Liver (tissue), 9 donors: Measurements from ENCODE around the gene XCR1. TPM values are rescaled to one million over a fixed set of nuclear protein-coding genes. Genes with fewer than 3 reads are reported as not detected.

Experiments
- DNase-seq: peaks from one replicate; pipeline ENCODE4 v3.0.0-alpha.2; 2017; ENCODE audit warnings: low spot score
- H3K27ac ChIP-seq, 2 donors: one replicate each; pipeline ENCODE4 v1.7.0; 2013; ENCODE audit warnings: inconsistent platforms in 2 of 2, low read length in 2 of 2, control low read depth in 1 of 2, low read depth in 1 of 2, mild to moderate bottlenecking in 1 of 2
- H3K27me3 ChIP-seq, 4 donors: one replicate each; pipeline versions ENCODE4 v1.6.1 to v1.7.0; 2013; ENCODE audit warnings: low read length in 3 of 4, inconsistent platforms in 1 of 4, mild to moderate bottlenecking in 1 of 4, moderate library complexity in 1 of 4; ENCODE audit not compliant: control insufficient read depth in 4 of 4, insufficient read depth in 4 of 4
- H3K36me3 ChIP-seq, 4 donors: one replicate each; pipeline versions ENCODE4 v1.6.1 to v1.7.0; 2013; ENCODE audit warnings: low read length in 3 of 4, mild to moderate bottlenecking in 3 of 4, low read depth in 1 of 4, moderate library complexity in 1 of 4; ENCODE audit not compliant: control insufficient read depth in 4 of 4, insufficient read depth in 3 of 4
- H3K4me1 ChIP-seq, 4 donors: one replicate each; pipeline versions ENCODE4 v1.6.1 to v1.7.0; 2013; ENCODE audit warnings: low read length in 3 of 4, mild to moderate bottlenecking in 3 of 4, moderate library complexity in 1 of 4; ENCODE audit not compliant: control insufficient read depth in 4 of 4, insufficient read depth in 4 of 4
- H3K4me3 ChIP-seq, 3 donors: one replicate each; pipeline versions ENCODE4 v1.6.1 to v1.7.0; 2013; ENCODE audit warnings: low read length in 3 of 3, control low read depth in 1 of 3, low read depth in 1 of 3, mild to moderate bottlenecking in 1 of 3
- H3K9ac ChIP-seq, 2 donors: one replicate each; pipeline ENCODE4 v1.7.0; 2013; ENCODE audit warnings: low read length in 2 of 2, mild to moderate bottlenecking in 2 of 2, moderate library complexity in 2 of 2, control low read depth in 1 of 2, low read depth in 1 of 2
- H3K9me3 ChIP-seq, 4 donors: one replicate each; pipeline versions ENCODE4 v1.6.1 to v1.7.0; 2013; ENCODE audit warnings: low read length in 3 of 4; ENCODE audit not compliant: control insufficient read depth in 4 of 4
- EGR1 ChIP-seq, 2 donors: IDR thresholded peaks; 2 replicates each; pipeline ENCODE4 v1.6.1; 2016 to 2018; ENCODE audit warnings: antibody characterized with exemption in 2 of 2, low read depth in 2 of 2
- FOXA1 ChIP-seq: IDR thresholded peaks from 2 replicates; pipeline ENCODE4 v1.6.1; 2016; ENCODE audit warnings: antibody characterized with exemption
- FOXA2 ChIP-seq: IDR thresholded peaks from 2 replicates; pipeline ENCODE4 v1.6.1; 2016; ENCODE audit warnings: antibody characterized with exemption
- GABPA ChIP-seq, 2 donors: IDR thresholded peaks in 1 of 2; conservative IDR thresholded peaks in 1 of 2; 2 replicates each; pipeline ENCODE4 v1.6.1; 2016; ENCODE audit warnings: antibody characterized with exemption in 2 of 2, mild to moderate bottlenecking in 1 of 2, moderate library complexity in 1 of 2
- HNF4G ChIP-seq: IDR thresholded peaks from 2 replicates; pipeline ENCODE4 v1.6.1; 2016; ENCODE audit warnings: antibody characterized with exemption
- NR2F2 ChIP-seq: IDR thresholded peaks from 2 replicates; pipeline ENCODE4 v1.6.1; 2016; ENCODE audit warnings: antibody characterized with exemption
- RXRA ChIP-seq, 2 donors: IDR thresholded peaks; 2 replicates each; pipeline ENCODE4 v1.6.1; 2017 to 2018; ENCODE audit warnings: antibody characterized with exemption in 2 of 2, mild to moderate bottlenecking in 1 of 2
- SP1 ChIP-seq: IDR thresholded peaks from 2 replicates; pipeline ENCODE4 v1.6.1; 2018; ENCODE audit warnings: antibody characterized with exemption, mild to moderate bottlenecking
- TAF1 ChIP-seq: conservative IDR thresholded peaks from 2 replicates; pipeline ENCODE4 v1.6.1; 2016; ENCODE audit warnings: antibody characterized with exemption, mild to moderate bottlenecking
- YY1 ChIP-seq: IDR thresholded peaks from 2 replicates; pipeline ENCODE4 v1.6.1; 2016; ENCODE audit warnings: antibody characterized with exemption, mild to moderate bottlenecking
- WGBS: extraction: QIAGEN DNeasy Blood & Tissue Kit; methylation state at CpG from one replicate; pipeline ENCODE4 v1.1.7; 2013; 5-methylcytosine and 5-hydroxymethylcytosine counted together
- polyA plus RNA-seq, 2 donors: library from polyadenylated mRNA; stranded (reverse) in 1 of 2; unstranded in 1 of 2; fragments of 200-250 nt in 1 of 2; fragments of >200 nt in 1 of 2; fragmentation: Nextera tagmentation in 1 of 2; extraction: Ambion mirVana in 1 of 2; gene quantifications; one replicate each; pipeline versions ENCODE4 v1.2.1 to v1.2.3, GENCODE V29; 2013 to 2015
- total RNA-seq, 2 donors: library from RNA; depleted of rRNA; stranded (reverse); fragments of >200 nt; gene quantifications; one replicate each; pipeline ENCODE4 v1.2.3, GENCODE V29; 2014
- TF ChIP-seq, protein P1 (sequence below): IDR thresholded peaks from 2 replicates; pipeline ENCODE4 v1.6.1; 2016; ENCODE audit warnings: antibody characterized with exemption
- TF ChIP-seq, protein P2 (sequence below): IDR thresholded peaks from 2 replicates; pipeline ENCODE4 v1.6.1; 2016; ENCODE audit warnings: antibody characterized with exemption, mild to moderate bottlenecking
- TF ChIP-seq, protein P3 (sequence below): IDR thresholded peaks from 2 replicates; pipeline ENCODE4 v1.6.1; 2016; ENCODE audit warnings: antibody characterized with exemption
- donor health status: healthy.
- donor health status: healthy.
- donor health status: healthy.
- donor health status: healthy.
- donor health status: healthy.

Gene XCR1
- total and polyA plus RNA-seq, 4 donors: under 0.01 to 0.08 (median 0.03) TPM; not detected in 1

DNA sequence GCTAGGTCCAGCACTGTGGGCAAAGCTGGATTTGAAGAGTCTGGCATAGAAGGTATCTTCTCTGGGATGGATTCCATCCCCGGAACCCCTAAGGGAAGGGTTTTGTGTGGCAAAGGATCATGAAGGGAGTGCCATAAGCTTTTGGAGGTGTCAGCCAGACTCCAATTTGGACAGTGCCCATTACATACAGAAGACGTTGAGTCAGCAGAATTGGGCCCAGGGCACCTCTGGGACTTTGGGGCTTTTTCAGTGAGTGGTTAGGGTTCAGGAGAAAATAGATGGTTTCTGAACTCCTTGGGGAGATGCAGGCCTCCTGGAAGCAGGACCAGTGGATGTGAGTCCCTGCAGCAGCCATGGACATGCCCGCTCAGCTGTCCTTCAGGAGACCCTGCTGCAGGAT lies 34.6 kb upstream of the XCR1 start:
- no peaks in the 10 kb centered on the region for H3K4me1 ChIP-seq
- H3K27me3 ChIP-seq: peaks cover 0 to 4% (median 0%) of the 10 kb centered on the region in 4 donors
- no peak overlapping the region for H3K27ac ChIP-seq
- DNase-seq: no peak
- H3K9ac ChIP-seq: no peak overlapping the region
- TF ChIP-seq, protein P1, sequence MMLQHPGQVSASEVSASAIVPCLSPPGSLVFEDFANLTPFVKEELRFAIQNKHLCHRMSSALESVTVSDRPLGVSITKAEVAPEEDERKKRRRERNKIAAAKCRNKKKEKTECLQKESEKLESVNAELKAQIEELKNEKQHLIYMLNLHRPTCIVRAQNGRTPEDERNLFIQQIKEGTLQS: no peak
- no peak for TF ChIP-seq FOXA2
- no peak for TF ChIP-seq GABPA (IDR thresholded peaks at IDR 0.05 in 1 of 2, conservative IDR thresholded peaks at IDR 0.05 in 1 of 2)
- no peak for TF ChIP-seq NR2F2
- no peak for TF ChIP-seq RXRA (IDR thresholded peaks at IDR 0.05)
- TF ChIP-seq SP1: no peak
- no peak for TF ChIP-seq FOXA1
- no peak for TF ChIP-seq YY1
- TF ChIP-seq, protein P2, sequence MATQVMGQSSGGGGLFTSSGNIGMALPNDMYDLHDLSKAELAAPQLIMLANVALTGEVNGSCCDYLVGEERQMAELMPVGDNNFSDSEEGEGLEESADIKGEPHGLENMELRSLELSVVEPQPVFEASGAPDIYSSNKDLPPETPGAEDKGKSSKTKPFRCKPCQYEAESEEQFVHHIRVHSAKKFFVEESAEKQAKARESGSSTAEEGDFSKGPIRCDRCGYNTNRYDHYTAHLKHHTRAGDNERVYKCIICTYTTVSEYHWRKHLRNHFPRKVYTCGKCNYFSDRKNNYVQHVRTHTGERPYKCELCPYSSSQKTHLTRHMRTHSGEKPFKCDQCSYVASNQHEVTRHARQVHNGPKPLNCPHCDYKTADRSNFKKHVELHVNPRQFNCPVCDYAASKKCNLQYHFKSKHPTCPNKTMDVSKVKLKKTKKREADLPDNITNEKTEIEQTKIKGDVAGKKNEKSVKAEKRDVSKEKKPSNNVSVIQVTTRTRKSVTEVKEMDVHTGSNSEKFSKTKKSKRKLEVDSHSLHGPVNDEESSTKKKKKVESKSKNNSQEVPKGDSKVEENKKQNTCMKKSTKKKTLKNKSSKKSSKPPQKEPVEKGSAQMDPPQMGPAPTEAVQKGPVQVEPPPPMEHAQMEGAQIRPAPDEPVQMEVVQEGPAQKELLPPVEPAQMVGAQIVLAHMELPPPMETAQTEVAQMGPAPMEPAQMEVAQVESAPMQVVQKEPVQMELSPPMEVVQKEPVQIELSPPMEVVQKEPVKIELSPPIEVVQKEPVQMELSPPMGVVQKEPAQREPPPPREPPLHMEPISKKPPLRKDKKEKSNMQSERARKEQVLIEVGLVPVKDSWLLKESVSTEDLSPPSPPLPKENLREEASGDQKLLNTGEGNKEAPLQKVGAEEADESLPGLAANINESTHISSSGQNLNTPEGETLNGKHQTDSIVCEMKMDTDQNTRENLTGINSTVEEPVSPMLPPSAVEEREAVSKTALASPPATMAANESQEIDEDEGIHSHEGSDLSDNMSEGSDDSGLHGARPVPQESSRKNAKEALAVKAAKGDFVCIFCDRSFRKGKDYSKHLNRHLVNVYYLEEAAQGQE: no peak
- no peak for TF ChIP-seq TAF1
- TF ChIP-seq EGR1 (IDR thresholded peaks at IDR 0.05; ENCODE audit: low read depth in 2 of 2): no peak
- H3K4me3 ChIP-seq: no peak overlapping the region
- 95% methylated on average over 3 of the region's 3 CpGs for WGBS
- H3K9me3 ChIP-seq: no peaks in the 10 kb centered on the region
- no peaks in the 10 kb centered on the region for H3K36me3 ChIP-seq

DNA sequence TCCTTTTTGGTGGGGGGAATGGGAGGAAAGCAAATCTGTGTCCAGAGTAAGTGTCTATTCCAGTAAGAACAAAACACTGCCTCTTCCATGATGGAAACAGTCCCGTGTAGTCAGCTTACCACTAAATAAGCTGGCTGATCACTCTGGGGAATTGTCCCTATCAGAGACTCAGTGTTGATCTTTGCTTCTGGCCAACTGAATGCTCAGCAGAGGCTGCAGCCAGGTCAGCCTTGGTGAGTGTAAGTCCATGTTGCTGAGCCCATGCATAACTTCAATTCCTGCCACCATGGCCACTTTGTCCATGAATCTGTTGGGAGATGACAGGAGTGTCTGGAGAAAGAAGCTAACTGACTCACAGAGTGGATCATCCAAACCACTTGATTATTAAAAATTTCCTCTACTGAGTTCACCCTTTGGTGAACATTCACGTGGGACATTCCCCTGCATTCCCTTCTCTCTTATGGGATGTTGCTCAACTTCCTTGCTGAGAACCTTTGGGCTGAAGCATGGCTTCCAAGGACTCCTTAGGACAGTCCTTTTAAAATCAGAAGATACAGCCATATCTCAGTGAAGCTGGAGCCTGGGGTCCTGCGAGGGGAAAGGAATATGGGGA lies 33.9 kb upstream of the XCR1 start:
- H3K9ac ChIP-seq: no peak overlapping the region
- no peak overlapping the region for H3K4me3 ChIP-seq
- no peaks in the 10 kb centered on the region for H3K4me1 ChIP-seq
- H3K36me3 ChIP-seq: no peaks in the 10 kb centered on the region
- TF ChIP-seq GABPA (IDR thresholded peaks at IDR 0.05 in 1 of 2, conservative IDR thresholded peaks at IDR 0.05 in 1 of 2) (no peak), YY1 (no peak), RXRA (IDR thresholded peaks at IDR 0.05) (no peak), SP1 (no peak), NR2F2 (no peak), HNF4G (no peak)
- TF ChIP-seq, protein P1: no peak
- TF ChIP-seq, protein P3, sequence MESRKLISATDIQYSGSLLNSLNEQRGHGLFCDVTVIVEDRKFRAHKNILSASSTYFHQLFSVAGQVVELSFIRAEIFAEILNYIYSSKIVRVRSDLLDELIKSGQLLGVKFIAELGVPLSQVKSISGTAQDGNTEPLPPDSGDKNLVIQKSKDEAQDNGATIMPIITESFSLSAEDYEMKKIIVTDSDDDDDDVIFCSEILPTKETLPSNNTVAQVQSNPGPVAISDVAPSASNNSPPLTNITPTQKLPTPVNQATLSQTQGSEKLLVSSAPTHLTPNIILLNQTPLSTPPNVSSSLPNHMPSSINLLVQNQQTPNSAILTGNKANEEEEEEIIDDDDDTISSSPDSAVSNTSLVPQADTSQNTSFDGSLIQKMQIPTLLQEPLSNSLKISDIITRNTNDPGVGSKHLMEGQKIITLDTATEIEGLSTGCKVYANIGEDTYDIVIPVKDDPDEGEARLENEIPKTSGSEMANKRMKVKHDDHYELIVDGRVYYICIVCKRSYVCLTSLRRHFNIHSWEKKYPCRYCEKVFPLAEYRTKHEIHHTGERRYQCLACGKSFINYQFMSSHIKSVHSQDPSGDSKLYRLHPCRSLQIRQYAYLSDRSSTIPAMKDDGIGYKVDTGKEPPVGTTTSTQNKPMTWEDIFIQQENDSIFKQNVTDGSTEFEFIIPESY: no peak
- H3K27me3 ChIP-seq: peaks cover 0 to 4% (median 0%) of the 10 kb centered on the region in 4 donors
- no peak for DNase-seq
- H3K27ac ChIP-seq: no peak overlapping the region
- no peaks in the 10 kb centered on the region for H3K9me3 ChIP-seq
- WGBS: 87% methylated on average over 3 of the region's 3 CpGs
